ENCODE results near the gene RDH11. TPM values are rescaled to one million over a fixed set of nuclear protein-coding genes. Genes with fewer than 3 reads are reported as not detected.
"Not testable (repeated sequence)": the region's sequence is repeated elsewhere in the genome, so short reads cannot be mapped to it uniquely, and the experiment has no call there.

Gene RDH11, protein sequence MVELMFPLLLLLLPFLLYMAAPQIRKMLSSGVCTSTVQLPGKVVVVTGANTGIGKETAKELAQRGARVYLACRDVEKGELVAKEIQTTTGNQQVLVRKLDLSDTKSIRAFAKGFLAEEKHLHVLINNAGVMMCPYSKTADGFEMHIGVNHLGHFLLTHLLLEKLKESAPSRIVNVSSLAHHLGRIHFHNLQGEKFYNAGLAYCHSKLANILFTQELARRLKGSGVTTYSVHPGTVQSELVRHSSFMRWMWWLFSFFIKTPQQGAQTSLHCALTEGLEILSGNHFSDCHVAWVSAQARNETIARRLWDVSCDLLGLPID
- 116 and 119 TPM in 2 replicates for total RNA-seq (2014; rRNA removed; shearing (Covaris generic))
- polyA plus RNA-seq (2015; cell fraction: cytosol; rRNA removed): 90.2 and 99.5 TPM in 2 replicates
- polyA plus RNA-seq (2015; cell fraction: nucleus; rRNA removed): 147 and 154 TPM in 2 replicates

DNA sequence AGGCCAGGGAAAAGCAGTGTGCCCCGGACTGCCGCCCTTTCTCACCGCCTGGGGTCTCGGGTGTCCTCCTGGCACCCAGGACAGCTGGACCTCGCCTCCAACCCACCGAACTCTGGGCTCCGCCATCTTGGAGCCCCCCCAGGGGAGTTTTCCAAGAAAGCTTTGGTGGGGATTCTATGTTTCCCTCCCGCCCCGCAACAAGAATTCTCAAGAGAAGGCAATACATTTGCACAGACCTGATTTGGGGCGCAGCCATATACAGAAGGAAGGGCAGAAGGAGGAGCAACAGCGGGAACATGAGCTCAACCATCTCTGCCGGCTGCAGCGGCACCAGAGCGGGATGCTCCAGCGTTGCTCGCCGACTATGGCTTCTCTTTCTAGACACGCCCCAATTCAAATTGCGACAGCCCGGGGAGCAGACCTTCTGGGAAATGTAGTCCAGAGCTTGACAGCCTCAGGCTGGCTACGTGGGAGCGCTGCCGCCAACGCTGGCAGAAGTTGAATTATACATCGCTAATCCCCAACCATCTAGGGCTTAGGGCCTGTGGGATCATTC lies at the start of gene RDH11:
TSS of gene RDH11 (minus strand) at position 371 of the 556 bp plus-strand sequence. CDS start at position 310, 61 bp downstream.
- DNase-seq (ENCODE audit: low read depth, low spot score): peak; percentile 94
- in situ Hi-C loops (cut with HindIII; ENCODE audit: low pct_unique_long_range_greater_than_20kb, low sequenced_read_pairs): no loop called here

DNA sequence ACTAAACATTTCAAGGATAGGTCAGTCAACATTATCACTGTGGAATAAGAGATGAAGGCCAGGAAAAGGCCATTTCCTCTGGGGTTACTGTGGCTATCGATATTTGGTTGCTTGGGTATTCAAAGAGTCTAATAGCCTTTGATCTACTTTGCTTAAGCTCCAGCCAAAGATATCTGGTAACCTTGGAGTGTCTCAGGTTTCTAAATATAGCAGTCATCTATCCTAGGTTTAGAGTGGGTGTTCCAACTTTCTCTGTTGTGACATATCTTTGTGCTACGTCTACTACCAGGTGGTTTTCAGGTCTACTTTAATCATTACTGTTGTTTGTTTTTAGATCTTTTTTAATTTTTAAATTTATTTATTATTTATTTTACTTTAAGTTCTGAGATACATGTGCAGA lies 48.5 kb upstream of the RDH11 start:
- in situ Hi-C loops (cut with HindIII; ENCODE audit: low pct_unique_long_range_greater_than_20kb, low sequenced_read_pairs): no loop called here

DNA sequence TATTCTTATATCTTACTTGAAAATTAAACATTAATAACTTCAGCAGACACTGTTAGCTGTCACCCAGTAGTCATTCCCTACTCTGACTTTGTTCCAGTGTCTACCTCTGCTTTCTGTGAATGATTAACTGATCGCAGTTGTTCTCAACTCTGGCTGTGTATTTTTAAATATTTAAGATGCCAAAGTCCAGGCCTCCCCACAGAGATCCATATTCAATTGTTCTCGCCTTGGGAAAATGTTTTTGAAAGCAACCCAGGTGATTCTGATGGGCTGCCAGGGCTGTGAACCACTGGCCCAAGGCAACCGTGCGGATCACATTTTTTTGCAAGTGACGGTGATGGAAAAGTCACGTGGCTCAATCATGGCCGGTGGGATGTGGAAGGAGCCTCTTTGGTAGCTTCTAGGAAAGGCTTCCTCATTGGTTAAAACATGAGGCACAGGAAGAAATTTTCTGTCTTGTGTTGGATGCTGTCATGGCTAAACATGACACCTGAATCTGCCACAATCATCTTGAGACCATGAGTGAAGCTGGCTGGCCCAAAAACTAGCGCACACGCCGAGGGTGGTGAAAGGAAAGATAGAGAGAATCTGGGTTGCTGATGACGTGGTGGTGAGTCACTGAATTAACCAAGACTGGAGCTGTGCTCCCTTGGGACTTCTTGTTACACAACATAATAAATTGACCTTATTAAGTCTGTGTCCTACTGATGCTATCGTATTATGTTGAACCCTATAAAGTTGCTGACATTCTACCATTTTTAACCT lies 43.4 kb upstream of the RDH11 start:
- peak; percentile 94 for DNase-seq (ENCODE audit: low read depth, low spot score)
- in situ Hi-C loops (cut with HindIII; ENCODE audit: low pct_unique_long_range_greater_than_20kb, low sequenced_read_pairs): no loop called here

More for the DNA sequence above, 48.5 kb upstream of the RDH11 start:
- DNase-seq (ENCODE audit: low read depth, low spot score): no peak

DNA sequence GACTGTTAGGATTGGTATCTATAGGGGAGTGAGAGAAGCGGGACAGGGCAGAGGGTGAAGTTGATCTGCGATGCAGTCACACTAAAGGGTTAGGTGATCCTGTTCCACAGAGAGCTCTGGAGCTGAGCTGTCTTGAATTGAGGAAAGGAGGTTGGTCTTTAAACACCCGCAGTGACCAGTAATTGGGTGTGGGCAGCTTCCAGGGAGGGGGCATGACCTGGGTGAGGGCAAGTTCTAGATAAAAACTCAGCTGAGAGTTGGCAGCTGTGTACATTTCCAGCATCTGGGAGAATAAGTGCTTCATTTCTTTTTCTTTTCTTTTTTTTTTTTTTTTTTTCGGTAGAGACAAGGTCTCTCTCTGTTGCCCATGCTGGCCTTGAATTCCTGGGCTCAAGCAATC lies 41.2 kb upstream of the RDH11 start:
- in situ Hi-C loops (cut with HindIII; ENCODE audit: low pct_unique_long_range_greater_than_20kb, low sequenced_read_pairs): no loop called here
- DNase-seq (ENCODE audit: low read depth, low spot score): no peak

DNA sequence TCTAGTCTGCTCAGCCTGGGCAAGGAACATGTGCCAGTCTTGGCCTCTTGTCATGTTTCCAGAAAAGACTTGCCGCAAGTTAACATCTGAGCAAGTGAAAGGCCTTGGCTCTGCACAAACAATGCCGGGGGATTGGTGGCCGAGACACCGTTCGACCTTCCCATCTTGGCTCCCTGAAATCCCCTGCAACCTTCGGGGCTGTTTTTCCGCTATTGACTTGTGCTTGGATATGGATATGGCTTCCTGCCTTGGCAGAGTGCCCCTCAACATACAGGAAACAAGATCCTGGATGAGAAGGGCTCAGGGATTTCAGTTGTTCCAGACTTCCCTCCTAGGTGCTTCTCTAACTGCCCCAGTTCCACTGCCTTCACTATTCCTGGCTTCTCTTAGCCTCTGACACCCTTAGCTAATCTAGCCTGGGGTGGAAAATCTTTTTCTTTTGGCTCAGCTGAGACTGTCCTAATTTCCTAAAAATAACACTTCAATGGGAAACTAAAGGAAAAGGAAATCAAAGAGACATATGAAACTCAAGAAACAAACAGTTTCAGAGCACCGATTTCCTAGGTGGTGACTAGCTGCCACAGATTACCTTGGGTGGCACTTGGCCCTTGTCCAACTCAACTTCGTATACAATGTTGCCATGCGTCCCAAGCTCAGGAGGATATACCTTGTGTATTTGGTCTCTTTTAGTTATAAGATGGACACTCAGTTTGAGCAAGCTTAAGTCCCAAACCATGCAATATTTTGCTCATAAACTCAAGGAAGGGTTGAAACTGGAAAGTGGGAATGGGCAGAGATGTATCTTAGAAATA lies 40.0 kb upstream of the RDH11 start:
- DNase-seq (ENCODE audit: low read depth, low spot score): no peak
- in situ Hi-C loops (cut with HindIII; ENCODE audit: low pct_unique_long_range_greater_than_20kb, low sequenced_read_pairs): no loop called here

DNA sequence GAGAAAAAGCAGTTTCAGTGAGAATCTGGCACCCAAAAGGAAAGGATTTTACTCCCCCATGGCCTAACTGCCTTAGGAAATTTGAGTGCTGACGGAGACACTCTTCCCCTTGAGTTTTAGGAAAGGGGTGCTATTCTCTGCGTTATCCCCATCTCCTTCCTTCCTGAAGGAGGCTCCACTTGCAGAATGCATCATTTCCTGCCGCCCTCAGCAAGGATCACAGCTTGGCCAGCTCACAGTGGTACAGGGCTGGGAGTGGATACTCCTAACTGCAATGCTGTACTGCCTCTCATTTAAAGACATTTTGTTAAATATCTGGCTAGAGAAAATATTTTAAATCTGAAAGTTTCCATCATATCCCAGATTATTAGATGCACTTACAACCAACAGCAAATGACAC lies 39.1 kb upstream of the RDH11 start:
- no peak for DNase-seq (ENCODE audit: low read depth, low spot score)
- in situ Hi-C loops (cut with HindIII; ENCODE audit: low pct_unique_long_range_greater_than_20kb, low sequenced_read_pairs): no loop called here

DNA sequence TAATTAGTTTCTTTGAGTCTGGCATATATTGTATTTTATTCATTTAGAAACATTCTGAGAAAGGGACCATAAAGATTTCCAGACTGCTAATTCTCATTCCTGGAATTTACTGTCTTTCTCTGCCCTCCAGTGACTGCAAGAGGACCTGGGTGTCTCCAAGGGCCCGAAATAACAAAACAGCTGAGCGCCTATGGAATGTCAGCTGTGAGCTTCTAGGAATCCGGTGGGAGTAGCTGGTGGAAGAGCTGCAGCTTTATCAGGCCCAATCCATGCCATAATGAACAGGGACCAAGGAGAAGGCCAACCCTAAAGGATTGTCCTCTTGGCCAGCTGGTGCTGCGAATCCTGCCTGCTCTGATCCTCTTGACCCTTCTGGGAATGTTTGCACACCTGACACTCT lies 38.1 kb upstream of the RDH11 start:
- DNase-seq (ENCODE audit: low read depth, low spot score): no peak
- in situ Hi-C loops (cut with HindIII; ENCODE audit: low pct_unique_long_range_greater_than_20kb, low sequenced_read_pairs): no loop called here

DNA sequence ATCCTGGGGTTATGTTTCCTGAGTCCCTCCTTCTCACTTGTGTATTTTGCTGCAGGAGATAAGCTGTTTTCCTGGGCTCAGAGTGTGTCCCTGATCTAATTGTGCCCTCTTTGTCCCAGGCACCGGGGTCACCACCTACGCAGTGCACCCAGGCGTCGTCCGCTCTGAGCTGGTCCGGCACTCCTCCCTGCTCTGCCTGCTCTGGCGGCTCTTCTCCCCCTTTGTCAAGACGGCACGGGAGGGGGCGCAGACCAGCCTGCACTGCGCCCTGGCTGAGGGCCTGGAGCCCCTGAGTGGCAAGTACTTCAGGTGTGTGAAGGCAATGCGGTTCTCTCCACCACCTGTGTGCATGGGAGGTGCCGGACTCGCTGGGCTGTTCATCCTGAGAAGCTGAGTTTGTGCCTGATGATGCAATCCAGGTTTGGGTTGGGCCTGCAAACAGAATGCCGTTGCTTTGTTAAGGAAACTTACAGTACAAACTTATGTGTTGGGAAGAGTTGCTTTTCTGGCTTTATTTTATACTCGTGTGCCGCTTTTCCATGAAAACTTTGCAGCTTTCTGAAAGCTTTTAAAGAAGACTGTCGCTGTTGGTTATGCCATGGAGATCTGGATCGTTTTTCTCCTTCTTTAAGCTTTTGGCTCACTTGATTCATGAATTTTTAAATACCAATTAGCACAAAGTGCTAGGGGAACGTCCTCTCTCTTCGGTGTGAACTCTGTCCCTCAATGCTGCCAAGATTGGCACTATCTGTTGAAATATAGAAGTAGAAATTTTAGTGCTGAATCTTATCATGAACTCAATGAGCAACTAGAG lies 33.7 kb upstream of the RDH11 start:
- no peak for DNase-seq (ENCODE audit: low read depth, low spot score)
- in situ Hi-C loops (cut with HindIII; ENCODE audit: low pct_unique_long_range_greater_than_20kb, low sequenced_read_pairs): no loop called here

DNA sequence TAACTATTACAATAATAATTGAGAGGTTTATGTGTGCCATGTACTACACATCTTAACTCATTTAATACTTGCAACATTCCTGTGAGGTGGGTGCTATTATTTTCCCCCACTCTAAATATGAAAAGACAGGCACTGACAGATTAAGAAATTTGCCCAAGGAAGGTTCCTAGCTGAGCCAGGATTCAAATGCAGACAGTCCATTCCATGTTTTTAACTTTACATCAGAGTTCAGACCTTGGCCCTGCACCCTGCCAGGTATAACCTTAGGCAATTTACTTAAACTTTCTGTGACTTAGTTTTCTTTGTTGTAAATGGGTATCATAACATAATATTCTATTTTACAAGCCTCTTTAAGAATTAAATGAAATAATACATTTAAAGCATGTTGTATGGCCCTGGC lies 32.7 kb upstream of the RDH11 start:
- no peak for DNase-seq (ENCODE audit: low read depth, low spot score)
- in situ Hi-C loops (cut with HindIII; ENCODE audit: low pct_unique_long_range_greater_than_20kb, low sequenced_read_pairs): no loop called here

DNA sequence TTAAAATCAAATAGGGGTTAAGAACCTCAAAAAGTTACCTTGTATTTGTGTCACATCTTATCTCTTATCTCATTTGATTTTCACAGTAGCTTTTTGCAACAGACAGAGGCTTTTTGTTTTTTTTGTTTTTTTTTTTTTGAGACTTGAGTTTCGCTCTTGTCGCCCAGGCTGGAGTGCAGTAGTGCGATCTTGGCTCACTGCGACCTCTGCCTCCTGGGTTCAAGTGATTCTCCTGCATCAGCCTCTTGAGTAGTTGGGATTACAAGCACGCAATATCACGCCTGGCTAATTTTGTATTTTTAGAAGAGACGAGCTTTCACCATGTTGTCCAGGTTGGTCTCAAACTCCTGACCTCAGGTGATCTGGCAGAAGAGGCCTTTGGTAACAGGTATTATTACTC lies 31.8 kb upstream of the RDH11 start:
- in situ Hi-C loops (cut with HindIII; ENCODE audit: low pct_unique_long_range_greater_than_20kb, low sequenced_read_pairs): no loop called here
- no peak for DNase-seq (ENCODE audit: low read depth, low spot score)

DNA sequence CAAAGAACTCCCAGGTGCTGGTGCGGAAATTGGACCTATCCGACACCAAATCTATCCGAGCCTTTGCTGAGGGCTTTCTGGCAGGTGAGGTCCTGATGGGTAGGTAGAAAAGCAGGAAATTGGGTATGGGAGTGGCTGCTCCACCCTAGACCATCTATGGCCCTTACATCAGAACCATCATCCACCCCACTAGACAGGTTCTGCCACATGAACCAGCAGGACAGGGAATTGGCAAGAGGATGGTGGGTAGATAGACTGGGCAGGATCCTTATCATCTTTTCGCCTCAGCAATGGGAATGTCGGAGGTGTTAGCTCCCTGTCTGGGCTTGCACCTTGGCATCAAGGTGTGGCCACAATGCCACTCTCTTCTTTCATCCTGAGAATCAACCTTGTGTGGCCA lies 29.6 kb upstream of the RDH11 start:
- in situ Hi-C loops (cut with HindIII; ENCODE audit: low pct_unique_long_range_greater_than_20kb, low sequenced_read_pairs): no loop called here
- no peak for DNase-seq (ENCODE audit: low read depth, low spot score)

DNA sequence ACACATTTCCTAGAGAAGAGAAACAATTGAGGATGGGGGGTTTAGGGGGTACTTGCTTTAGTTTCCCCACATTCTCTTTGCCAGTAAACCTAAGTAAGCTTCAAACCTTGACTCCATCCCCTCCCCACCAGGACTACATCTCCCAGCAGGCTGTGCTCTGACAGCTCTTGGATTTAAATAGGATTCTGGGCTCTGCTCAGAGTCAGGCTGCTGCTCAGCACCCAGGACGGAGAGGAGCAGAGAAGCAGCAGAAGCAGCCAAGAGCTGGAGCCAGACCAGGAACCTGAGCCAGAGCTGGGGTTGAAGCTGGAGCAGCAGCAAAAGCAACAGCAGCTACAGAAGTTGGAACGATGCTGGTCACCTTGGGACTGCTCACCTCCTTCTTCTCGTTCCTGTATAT lies 26.7 kb upstream of the RDH11 start:
- in situ Hi-C loops (cut with HindIII; ENCODE audit: low pct_unique_long_range_greater_than_20kb, low sequenced_read_pairs): no loop called here

DNA sequence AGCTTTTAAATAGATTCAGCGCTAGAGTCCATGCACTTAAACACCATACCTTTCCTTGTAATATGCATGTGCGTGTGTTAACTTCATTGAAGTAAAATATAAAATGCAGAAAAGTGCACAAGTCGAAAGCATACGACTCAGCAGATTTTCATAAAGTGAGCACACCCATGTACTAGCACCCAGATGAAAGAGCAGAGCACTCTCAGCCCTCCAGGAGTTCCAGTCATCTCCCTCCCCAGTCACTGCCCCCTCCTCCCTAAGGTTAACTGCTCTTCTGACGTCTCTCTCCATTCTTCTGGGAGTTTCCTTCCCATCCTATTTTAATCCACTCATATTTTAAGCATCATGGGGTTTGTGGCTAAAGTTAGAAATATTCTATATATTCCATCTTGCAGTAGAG lies 26.3 kb upstream of the RDH11 start:
- in situ Hi-C loops (cut with HindIII; ENCODE audit: low pct_unique_long_range_greater_than_20kb, low sequenced_read_pairs): no loop called here

More for the DNA sequence above, 26.7 kb upstream of the RDH11 start:
- DNase-seq (ENCODE audit: low read depth, low spot score): peak; percentile 45

DNA sequence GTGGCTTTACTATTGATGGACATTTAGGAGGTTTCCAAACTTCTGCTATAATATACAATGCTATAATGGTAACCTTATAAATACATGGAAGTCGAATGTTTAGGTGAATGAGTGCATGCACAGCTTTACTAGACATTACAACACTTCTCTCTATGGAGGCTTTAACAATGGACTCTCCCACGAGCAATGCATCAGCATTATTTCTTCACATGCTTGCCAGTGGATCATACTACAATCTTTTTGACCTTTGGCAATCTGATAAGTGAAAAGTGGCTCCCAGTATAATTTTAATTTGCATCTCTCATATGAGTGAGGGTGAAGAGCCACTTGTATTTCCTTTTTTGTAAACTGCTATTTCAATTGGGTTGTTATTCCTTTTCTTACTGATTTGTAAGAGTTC lies 24.3 kb upstream of the RDH11 start:
- in situ Hi-C loops (cut with HindIII; ENCODE audit: low pct_unique_long_range_greater_than_20kb, low sequenced_read_pairs): no loop called here
- peak; percentile 43 for DNase-seq (ENCODE audit: low read depth, low spot score)

More for the DNA sequence above, 26.3 kb upstream of the RDH11 start:
- DNase-seq (ENCODE audit: low read depth, low spot score): no peak

DNA sequence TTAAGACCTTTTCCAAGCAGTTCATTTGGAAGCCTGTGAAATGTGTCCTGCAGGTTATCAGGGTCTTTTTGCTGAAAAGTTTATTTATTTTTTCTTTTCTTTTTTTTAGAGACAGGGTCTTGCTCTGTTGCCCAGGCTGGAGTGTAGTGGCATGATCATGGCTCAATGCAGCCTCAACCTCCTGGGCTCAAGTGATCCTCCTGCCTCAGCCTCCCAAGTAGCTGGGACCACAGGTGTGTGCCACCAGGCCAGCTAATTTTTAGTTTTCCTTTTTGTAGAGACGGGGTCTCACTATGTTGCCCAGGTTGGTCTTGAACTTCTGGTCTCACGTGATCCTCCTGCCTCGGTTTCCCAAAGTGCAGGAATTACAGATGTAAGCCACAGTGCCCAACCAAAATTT lies 23.8 kb upstream of the RDH11 start:
- in situ Hi-C loops (cut with HindIII; ENCODE audit: low pct_unique_long_range_greater_than_20kb, low sequenced_read_pairs); DNase-seq (ENCODE audit: low read depth, low spot score): not testable (repeated sequence)

DNA sequence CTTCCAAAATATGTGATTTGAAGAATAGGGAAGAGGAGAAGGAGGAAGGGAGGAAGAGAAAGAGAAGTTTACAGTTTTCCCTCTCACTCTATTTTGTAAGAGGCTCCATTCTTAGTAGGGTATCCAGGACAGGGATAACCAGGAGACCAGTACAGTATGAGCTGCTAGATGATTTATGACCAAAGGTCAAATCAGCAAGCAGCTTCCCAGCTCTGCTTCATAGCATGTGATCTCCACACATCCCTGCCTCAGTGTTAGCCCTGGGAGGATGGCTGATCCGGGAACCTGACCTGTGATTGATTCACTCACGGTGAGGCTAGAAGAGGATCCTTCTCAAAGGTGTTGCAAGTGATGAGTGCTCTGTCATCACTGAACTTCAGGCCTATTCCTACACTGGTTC lies 22.7 kb upstream of the RDH11 start:
- in situ Hi-C loops (cut with HindIII; ENCODE audit: low pct_unique_long_range_greater_than_20kb, low sequenced_read_pairs): no loop called here
- DNase-seq (ENCODE audit: low read depth, low spot score): no peak

DNA sequence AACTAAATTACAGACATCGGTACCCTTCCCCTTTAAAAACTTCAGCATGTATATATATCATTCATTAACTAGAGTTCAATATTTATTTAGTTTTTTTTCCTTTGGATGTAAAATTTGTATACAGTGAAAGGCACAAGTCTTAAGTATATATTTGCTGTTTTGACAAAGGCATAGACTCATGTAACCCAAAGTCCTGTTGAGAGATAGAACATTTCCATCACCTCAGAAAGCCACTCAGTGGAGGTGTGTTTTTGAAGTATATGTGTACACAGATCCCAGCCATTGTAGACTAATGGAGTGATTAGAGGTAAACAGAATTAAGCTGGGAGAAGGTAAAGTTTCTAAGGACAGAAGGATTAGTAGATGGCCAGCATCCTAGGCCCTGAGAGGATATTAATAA lies 21.5 kb upstream of the RDH11 start:
- in situ Hi-C loops (cut with HindIII; ENCODE audit: low pct_unique_long_range_greater_than_20kb, low sequenced_read_pairs): no loop called here
- DNase-seq (ENCODE audit: low read depth, low spot score): no peak
